Pons (tissue), 1 donor: ENCODE measurements around the gene C1orf53.

Experiments
- DNase-seq: peaks from one replicate; pipeline ENCODE4 v3.0.0-alpha.2; 2016; ENCODE audit warnings: low spot score

Gene C1orf53

DNA sequence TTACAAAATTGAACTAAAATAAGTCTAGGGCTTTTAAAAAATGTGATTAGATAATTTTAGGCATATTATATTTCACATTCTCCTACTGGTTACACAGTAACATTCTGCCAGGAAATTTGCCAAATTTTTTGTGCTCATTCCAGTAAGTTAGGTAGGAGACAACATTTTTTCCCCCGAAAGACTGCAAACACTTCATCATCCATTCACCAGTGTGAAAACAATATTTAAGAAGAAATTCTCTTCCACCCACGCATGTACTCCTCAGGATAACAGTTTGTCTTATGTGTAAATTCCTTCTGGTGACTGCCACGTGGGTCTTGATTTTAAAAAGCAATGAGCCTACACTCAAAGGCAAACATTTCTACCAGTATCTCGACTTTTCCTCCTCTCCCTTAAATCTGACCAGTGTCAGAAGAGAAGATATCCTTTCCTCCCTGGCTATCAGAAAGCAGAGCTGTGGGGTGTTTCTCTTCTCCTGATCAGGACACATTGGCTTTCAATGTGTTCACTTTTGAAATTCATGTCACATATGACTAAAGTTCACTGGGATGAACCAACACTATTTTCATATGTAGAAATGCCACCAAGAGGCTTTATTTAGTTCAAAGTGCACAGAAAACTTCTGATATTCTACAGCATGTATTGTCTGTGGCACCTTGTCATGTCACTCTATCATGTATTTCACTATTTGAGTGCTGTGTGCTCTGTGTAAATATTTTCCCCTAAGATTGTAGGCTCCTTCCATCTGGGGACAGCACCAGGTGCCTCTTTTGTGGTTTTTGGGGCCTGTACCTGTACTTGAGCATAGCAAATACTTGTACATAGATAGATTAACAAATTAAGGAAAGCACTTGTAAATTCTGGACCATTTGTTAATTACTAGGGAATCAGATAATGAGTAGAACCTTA lies 53.3 kb downstream of the C1orf53 start:
- no peak for DNase-seq
